NCI-H2196 treated with DMSO at 0.1 percent for 48 hours (cell line): Measurements from ENCODE around the gene DDX55.
"Not testable (repeated sequence)": the region's sequence is repeated elsewhere in the genome, so short reads cannot be mapped to it uniquely, and the experiment has no call there.

Experiments
- DNase-seq: peaks from one replicate; lab custom pipeline; 2025; ENCODE audit not compliant: unreplicated experiment; lab: John Stamatoyannopoulos, UW

Gene DDX55

DNA sequence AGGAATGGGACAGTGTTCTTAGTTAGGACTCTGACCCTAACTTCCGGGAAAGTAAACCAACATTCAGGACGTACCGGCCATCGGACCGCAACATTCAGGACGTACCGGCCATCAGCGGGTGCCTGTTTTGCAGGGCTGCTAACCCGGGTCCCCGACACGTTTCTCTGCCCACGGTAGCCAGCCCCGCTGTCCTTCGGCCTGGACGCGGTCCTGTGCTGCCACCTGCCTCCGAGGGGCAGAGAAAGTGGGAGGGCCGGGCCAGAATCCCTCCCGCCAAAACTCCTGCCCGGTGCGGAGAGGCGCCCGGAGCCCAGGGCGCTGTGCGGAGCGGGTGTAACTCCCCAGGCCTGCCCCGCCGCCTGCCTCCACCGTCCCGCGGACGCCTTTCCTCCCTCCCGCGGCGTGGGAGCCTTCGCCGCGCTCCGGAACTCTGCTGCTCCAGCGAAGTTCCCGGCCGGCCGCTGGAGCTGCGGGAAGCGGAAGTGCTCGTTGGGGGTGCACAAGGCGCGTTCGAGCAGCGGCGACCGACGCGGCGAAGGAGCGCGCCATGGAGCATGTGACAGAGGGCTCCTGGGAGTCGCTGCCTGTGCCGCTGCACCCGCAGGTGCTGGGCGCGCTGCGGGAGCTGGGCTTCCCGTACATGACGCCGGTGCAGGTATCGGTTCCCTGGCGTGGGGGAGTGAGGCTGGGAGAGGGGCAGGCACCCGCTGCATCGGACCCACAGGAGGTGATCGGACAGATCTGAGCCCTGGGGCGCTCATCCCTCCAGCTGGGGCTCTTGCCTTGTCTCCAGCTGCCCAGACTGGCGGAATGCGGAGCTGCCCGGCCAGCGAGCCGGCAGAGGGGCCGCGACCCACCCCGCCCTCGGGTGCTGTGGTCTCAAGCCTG lies at the start of gene DDX55:
TSS of gene DDX55 (plus strand) at position 498 of the 888 bp plus-strand sequence. CDS start at position 548, 50 bp downstream.
- DNase-seq = peak; percentile 76

GRCh38 chr12:123554136-123554535 lies 47.8 kb upstream of the DDX55 start:
- DNase-seq = not testable (repeated sequence)

DNA sequence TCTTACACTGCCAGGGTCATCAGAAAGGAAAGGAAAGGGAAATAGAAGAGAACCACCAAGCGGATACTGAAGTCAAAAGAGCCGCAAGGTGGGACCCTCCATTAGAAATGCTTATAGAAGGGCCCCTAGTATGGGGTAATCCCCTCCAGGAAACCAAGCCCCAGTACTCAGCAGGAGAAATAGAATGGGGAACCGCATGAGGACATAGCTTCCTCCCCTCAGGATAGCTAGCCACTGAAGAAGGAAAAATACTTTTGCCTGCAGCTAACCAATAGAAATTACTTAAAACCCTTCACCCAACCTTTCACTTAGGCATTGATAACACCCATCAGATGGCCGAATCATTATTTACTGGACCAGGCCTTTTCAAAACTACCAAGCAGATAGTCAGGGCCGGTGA lies 47.1 kb upstream of the DDX55 start:
- not testable (repeated sequence) for DNase-seq

- DNase-seq = not testable (repeated sequence)
Measured at GRCh38 chr12:123558487-123558886, 43.4 kb upstream of the DDX55 start.

DNA sequence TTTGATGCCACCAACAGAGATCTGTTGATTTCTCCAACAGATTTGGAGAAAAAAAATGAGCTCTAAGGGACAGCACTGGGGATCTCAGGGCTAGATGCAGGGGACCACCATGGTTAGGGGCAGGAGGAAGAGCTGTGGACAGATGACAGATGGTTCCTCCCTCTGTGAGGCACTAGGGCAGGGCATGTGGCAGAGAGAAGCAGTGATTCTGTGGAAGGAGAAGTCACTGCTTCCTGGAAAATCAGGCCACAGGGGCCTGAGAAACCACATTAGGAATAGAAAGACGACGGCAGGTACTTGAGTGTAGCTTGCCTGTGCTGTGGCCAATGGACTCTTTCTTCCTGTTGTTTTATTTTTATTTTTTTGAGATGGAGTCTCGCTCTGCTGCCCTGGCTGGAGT lies 42.4 kb upstream of the DDX55 start:
- no peak for DNase-seq

DNA sequence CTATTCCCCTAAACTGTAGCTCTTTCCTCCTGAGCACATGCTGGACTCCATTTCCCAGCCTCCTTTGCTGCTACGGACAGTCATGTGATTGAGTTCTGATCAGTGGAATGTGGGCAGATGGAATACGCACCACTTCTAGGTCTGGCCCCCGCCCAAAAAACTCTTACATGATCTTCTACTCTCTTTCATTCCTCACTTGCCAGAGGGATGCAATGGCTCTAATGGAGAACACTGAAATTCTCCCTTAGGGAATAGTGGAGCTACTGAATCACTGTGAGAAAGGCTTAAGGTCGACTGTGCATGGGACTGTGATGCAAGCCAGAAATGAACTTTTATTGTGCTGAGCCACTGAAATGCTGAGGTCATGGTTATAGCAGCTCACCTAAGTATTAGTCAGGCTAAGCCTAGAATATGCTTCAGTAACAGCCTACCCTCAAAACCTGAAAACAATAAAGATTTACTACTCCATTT lies 30.5 kb upstream of the DDX55 start:
- no peak for DNase-seq

- no peak for DNase-seq
Measured at GRCh38 chr12:123572391-123572790, 29.5 kb upstream of the DDX55 start.

- DNase-seq = no peak
Measured at GRCh38 chr12:123573870-123574269, 28.0 kb upstream of the DDX55 start.

- DNase-seq = no peak
Measured at GRCh38 chr12:123576611-123577010, 25.3 kb upstream of the DDX55 start.

GRCh38 chr12:123578243-123578642 lies 23.7 kb upstream of the DDX55 start:
- no peak for DNase-seq

- not testable (repeated sequence) for DNase-seq
Measured at GRCh38 chr12:123578829-123579228, 23.1 kb upstream of the DDX55 start.

GRCh38 chr12:123580772-123581171 lies 21.1 kb upstream of the DDX55 start:
- DNase-seq = no peak

- DNase-seq = no peak
Measured at GRCh38 chr12:123591702-123592481, 10.0 kb upstream of the DDX55 start.

- DNase-seq = no peak
Measured at GRCh38 chr12:123595729-123596128, 6.2 kb upstream of the DDX55 start.

- DNase-seq = no peak
Measured at GRCh38 chr12:123597100-123597499, 4.8 kb upstream of the DDX55 start.

- no peak for DNase-seq
Measured at GRCh38 chr12:123598522-123598921, 3.4 kb upstream of the DDX55 start.

DNA sequence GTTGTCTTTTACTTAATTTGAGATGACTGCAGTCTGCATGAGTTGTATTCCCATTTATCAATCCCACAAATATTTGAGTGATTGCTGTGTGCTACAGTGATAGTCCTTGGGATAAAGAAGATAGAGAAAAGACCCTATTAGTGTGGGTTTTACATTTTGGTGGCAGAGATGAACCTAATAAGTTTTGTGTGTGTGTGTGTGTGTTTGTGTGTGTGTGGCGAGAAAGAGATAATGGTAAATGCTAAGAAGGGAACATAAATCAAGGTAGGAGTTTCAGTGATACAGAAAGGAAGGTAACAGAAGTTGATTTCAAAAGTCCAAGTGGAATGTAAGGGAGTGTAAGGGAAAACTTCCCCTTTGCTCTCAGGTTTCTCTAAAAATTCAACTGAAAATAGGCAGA lies 2.6 kb upstream of the DDX55 start:
- DNase-seq = no peak

GRCh38 chr12:123599721-123600120 lies 2.2 kb upstream of the DDX55 start:
- no peak for DNase-seq

DNA sequence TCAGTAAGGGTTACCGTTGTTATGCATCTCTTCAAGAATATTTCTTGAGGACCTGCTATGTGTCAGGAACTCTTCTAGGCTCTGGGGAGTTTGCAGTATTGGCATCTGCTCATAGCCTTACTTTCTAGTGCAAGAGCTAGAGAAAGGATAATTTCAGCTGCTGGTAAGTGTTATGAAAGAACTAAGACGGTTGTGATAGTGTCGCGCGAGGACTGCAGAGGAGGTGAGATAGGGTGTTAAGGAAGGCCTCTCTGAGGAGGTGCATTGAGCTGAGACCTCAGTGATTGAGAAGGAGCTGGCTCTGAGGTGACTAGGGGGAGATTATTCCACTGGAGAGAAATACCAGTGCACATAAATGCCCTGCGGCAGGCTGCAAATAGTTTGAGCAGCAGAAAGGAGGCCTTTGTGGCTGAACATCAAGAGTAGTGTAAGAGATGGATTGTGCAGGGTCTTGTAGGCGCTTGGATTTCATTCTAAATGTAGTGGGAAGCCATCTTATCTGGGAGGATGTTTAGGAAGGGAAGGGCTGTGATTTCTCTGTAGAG lies 824 bp downstream of the DDX55 start:
- no peak for DNase-seq

- not testable (repeated sequence) for DNase-seq
Measured at GRCh38 chr12:123603495-123603894, 1.6 kb downstream of the DDX55 start.

GRCh38 chr12:123607756-123608155 lies 5.9 kb downstream of the DDX55 start:
- DNase-seq = no peak

DNA sequence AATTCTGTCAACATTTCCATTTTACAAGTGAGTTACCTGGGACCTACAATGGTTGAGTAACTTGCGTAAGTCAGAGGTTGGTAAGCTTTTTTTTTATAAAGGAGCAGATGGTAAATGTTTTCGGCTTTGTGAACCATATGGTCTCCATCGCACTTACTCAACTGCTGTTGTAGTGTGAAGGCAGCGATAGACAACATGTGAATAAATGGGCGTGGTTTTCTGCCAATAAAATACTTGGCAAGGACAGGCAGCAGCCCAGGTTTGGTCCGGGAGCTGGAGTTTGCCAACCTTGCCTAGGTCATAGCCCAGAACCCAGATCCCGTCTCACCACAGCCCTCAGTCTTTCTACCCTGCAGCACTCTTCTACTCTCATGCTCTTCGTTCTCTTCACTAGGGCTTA lies 6.3 kb downstream of the DDX55 start:
- no peak for DNase-seq
